Stimulated activated memory B cell treated with anti-CD40 and anti-IgM and Interleukin-4, amounts not matched to agents 10 μg/mL and 1 μg/mL and 100 μg/mL, for 72 hours (primary cell): ENCODE results near the gene FAM25G.
A peak's percentile ranks its signal among the peaks of the same experiment; 100 is the strongest.

Experiments
- ATAC-seq: fragments of 150-1000 bp; cut with Tn5 transposase; 2 replicates; pipeline ENCODE4 v1.10.0; 2021
- H3K27ac Mint-ChIP-seq: one replicate; pipeline ENCODE4 v1.8.0; 2022; ENCODE audit warnings: mild to moderate bottlenecking, mixed read lengths
- H3K27me3 Mint-ChIP-seq: one replicate; pipeline ENCODE4 v1.8.0; 2022; ENCODE audit warnings: mixed read lengths
- H3K36me3 Mint-ChIP-seq: one replicate; pipeline ENCODE4 v1.8.0; 2022; ENCODE audit warnings: mixed read lengths
- H3K4me1 Mint-ChIP-seq: one replicate; pipeline ENCODE4 v1.8.0; 2022; ENCODE audit warnings: mixed read lengths
- H3K4me3 Mint-ChIP-seq: one replicate; pipeline ENCODE4 v1.8.0; 2022; ENCODE audit warnings: mild to moderate bottlenecking, moderate library complexity, mixed read lengths
- H3K9me3 Mint-ChIP-seq: one replicate; pipeline ENCODE4 v1.8.0; 2022; ENCODE audit warnings: mixed read lengths

The FAM25G gene

DNA sequence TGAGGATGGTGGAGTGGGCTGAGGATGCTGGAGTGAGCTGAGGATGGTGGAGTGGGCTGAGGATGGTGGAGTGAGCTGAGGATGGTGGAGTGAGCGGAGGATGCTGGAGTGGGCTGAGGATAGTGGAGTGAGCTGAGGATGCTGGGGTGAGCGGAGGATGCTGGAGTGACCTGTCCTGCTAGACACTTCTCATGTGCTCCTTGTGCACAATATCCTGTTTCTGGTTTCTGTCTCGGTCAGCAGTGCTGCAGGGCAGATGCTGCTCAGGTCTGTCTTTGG, 36.8 kb downstream of the FAM25G start:
- Mint-ChIP-seq H3K27me3 (peaks cover 46% of the 10 kb centered on the region), H3K9me3 (no peaks in the 10 kb centered on the region), H3K4me1 (no peaks in the 10 kb centered on the region), H3K36me3 (no peaks in the 10 kb centered on the region), H3K27ac (no peak overlapping the region), H3K4me3 (no peak overlapping the region)
- ATAC-seq, result no peak

DNA sequence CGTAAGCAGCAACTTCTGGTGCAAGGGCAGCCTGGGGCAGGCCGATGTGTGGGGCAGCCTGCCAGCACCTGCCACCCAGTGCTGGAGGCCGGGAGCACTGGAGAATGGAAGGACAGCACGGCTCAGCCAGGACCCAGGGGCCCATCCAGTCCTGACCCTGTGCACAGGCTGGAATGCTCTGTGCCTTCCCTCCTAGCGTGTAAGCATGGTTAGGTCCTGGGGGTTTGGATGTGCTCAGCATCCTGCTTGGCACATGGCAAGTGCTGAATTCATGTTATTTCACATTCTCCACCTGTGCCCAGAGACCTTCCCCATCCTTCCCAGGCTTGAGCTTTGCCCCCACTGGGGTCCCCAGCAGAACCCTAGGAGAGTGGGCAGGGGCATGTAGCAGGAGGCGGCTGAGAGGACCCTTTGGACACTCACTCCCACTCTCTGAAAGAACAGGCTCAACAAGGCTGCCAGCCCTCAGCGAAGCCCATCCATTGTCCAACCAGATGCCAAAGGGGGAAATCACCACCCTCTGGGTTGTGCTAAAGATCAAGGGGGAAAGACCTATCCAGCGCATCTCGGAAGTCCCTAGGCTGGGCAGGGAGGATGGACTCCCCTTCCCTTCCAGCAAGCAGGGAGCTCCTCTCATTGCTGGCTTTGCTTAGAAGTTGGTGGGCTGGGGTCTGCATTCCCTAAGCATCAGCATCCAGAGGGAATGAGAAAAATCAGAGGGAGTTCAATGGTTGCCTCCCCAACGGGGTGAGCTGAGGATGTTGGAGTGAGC, 37.3 kb downstream of the FAM25G start:
- H3K9me3 Mint-ChIP-seq, result no peaks in the 10 kb centered on the region
- H3K4me3 Mint-ChIP-seq, result no peak overlapping the region
- H3K4me1 Mint-ChIP-seq, result peaks cover under 1% of the 10 kb centered on the region
- peaks cover 46% of the 10 kb centered on the region for H3K27me3 Mint-ChIP-seq
- ATAC-seq, result no peak
- H3K27ac Mint-ChIP-seq, result no peak overlapping the region
- H3K36me3 Mint-ChIP-seq, result no peaks in the 10 kb centered on the region

DNA sequence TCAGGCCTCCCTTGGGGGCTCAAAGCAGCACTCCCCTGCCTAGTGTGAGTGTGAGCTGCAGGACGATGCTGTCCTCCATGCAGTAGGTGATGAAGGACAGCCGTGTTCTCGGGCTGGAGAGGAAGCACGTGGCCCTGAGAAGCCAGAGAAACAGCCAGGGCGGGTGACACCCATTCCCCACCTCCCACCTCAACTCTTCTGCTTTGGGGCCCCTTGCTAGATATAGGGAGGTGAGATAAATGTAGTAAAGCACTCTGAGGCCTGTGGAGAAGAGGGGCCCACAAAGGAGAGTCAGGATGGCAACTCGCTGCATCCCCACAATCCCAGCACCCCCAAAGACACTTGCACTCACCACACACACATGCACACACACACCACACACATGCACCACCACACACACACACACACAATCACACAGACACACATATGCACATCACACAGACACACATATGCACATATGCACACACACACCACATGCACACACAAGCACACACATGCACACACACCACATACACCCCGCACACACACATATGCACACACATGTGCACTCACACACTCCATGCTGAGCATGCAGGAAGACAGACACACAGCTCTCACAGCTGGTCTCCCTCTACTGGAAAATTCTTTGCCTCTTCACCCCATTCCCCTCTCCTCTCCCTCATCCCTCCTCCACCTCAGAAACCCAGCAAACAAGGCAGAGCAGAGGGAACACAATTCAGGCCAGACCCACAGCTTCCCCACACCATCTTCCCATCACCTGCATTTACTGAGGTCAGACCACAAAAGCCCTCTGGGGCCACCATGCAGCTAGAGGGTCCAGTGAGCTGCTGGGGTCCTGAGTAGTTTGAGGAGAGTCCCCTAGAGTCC, 38.1 kb downstream of the FAM25G start:
- Mint-ChIP-seq H3K9me3 (peaks cover under 1% of the 10 kb centered on the region), H3K27me3 (peaks cover 42% of the 10 kb centered on the region), H3K36me3 (no peaks in the 10 kb centered on the region), H3K4me3 (no peak overlapping the region), H3K27ac (no peak overlapping the region), H3K4me1 (peaks cover 9% of the 10 kb centered on the region)
- no peak for ATAC-seq

DNA sequence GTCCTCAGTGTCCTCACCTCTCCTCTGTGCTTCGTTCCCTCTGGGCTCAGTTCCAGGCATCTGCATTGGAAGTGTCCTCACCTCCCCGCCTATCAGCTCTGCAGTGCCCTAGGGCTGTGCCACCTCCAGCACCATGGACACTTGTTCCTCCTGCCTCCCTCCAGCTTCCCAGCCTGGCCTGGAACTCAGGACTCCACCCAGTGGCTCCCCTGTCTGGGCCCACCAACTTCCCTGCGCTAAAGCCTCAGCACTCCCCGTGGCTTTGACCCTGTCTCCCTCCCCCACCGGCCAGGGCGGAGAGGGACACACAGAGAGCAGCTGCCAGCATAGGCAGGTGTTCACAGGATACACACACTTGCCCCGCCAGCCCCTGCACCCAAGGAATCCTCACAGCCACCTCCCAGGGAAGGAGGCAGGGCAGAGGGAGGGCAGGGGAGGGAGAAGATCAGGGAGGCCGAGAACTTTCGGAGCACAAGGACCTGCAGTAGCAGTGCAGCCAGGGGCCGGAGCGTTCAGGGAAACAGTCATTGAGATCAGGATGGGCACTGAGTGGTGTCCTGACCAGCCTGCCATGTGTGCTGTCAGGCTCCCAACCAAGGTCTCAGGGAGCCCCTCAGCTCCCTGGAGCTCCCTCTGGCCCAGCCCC, 38.9 kb downstream of the FAM25G start:
- Mint-ChIP-seq H3K4me3 (no peak overlapping the region), H3K4me1 (peaks cover 12% of the 10 kb centered on the region), H3K36me3 (no peaks in the 10 kb centered on the region), H3K27ac (no peak overlapping the region), H3K9me3 (peaks cover 9% of the 10 kb centered on the region), H3K27me3 (peaks cover 34% of the 10 kb centered on the region)
- ATAC-seq, result no peak

DNA sequence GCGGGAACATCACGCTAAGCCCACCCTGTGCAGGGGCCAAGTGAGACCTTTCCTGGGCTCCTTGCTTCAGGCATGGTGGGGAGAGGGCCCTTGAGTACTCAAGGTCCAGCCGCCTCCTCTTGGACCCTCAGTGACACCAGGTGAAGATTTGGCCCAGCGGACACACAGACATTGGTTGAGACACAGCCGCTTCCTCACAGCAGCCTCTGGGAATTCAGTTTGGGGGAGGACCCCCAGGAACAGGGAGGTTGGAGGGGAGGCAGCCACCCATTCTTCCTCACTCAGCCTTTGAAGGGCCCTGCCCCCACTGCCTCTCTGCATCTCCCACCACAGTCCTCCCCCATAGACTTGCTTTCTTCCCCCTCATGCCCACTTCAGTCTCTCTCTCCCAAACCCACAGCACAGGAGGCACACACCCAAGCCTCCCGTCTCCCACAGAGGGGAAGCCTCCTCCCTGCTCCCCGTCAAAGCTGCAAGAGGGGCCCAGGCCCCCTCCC, 39.5 kb downstream of the FAM25G start:
- H3K4me3 Mint-ChIP-seq, result no peak overlapping the region
- H3K27ac Mint-ChIP-seq, result no peak overlapping the region
- peaks cover 12% of the 10 kb centered on the region for H3K4me1 Mint-ChIP-seq
- H3K36me3 Mint-ChIP-seq, result no peaks in the 10 kb centered on the region
- H3K27me3 Mint-ChIP-seq, result peaks cover 33% of the 10 kb centered on the region
- ATAC-seq, result no peak
- peaks cover 9% of the 10 kb centered on the region for H3K9me3 Mint-ChIP-seq

DNA sequence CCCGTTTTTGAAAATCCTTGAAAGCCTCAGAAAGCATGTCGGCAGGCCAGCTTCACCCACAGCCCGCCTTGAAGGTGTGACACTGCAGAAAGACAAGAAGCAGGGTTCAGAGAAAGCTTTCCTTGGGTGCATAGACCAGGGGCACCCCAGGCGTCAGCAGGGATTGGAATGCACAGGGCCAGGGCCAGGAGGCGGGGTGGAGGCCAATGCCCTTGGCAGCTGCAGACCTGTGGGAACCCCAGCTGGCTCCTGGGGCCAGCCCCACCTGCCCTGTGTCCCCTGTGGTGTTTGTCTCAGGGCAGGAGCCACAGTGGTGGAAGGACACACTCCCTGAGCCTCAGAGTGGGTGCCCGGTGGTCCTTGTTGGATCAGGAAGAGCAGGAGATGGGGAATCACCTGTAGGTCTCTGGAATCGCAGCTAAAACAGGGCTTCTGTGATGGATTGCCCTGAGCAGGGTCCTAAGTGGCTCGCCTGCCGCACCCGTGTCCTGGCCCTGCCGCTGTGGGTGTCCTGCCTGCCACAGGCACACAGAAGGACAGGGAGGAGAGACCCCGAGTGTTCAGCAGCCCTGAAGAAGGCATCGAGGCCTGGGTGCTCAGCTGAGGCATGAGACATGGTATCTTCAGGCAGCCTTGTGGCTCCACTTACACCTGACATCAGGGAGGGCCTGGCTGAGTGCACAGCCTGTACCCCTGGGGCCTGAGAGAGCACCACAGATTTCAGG, 40.1 kb downstream of the FAM25G start:
- no peak for ATAC-seq
- Mint-ChIP-seq H3K27me3 (peaks cover 33% of the 10 kb centered on the region), H3K27ac (no peak overlapping the region), H3K4me3 (no peak overlapping the region), H3K4me1 (peaks cover 12% of the 10 kb centered on the region), H3K36me3 (no peaks in the 10 kb centered on the region), H3K9me3 (peaks cover 9% of the 10 kb centered on the region)

DNA sequence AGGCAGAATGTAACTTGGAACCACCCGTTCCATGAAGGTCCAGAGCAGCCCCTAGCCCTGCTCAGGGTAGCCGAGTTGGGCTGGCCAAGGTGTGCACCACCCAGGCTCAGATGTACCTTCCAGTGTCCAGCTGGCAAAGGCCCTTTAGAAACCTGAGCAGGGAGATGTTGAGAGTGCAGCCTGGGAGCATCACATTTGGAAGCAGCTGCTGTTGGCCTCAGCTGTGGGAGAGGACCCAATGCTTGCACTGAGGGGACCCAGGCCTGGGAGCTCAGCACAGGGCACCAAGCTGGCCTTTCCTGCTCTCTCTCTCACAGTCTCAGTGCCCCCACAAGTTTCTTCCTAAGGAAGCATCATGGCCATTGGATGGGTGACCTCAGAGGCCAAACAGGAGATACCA, 41.1 kb downstream of the FAM25G start:
- no peaks in the 10 kb centered on the region for H3K36me3 Mint-ChIP-seq
- H3K4me1 Mint-ChIP-seq, result peaks cover 12% of the 10 kb centered on the region
- no peak for ATAC-seq
- peaks cover 32% of the 10 kb centered on the region for H3K27me3 Mint-ChIP-seq
- peaks cover 11% of the 10 kb centered on the region for H3K9me3 Mint-ChIP-seq
- no peak overlapping the region for H3K27ac Mint-ChIP-seq
- no peak overlapping the region for H3K4me3 Mint-ChIP-seq

DNA sequence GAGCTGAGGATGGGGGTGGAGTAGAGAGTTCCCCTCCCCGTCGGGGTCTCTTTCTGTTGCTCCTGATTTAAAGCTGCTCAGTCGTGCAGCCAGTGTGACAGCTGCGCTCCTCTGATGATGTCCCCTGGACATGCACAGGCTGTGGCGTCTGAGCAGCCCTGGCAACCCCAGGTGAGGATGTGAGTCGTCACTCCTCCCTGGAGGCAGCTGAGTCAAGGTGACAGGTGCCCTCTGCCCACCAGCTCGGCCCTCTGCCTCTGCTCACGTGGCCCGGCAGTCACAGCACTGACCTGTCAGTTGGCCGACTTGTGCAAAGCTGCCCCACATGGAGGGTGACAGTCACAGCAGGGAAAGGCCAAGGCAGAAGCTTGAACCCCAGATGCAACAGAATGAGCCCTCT, 41.5 kb downstream of the FAM25G start:
- Mint-ChIP-seq H3K36me3 (no peaks in the 10 kb centered on the region), H3K4me1 (peaks cover 12% of the 10 kb centered on the region), H3K4me3 (no peak overlapping the region), H3K27me3 (peaks cover 27% of the 10 kb centered on the region), H3K9me3 (peaks cover 16% of the 10 kb centered on the region), H3K27ac (no peak overlapping the region)
- ATAC-seq, result no peak

DNA sequence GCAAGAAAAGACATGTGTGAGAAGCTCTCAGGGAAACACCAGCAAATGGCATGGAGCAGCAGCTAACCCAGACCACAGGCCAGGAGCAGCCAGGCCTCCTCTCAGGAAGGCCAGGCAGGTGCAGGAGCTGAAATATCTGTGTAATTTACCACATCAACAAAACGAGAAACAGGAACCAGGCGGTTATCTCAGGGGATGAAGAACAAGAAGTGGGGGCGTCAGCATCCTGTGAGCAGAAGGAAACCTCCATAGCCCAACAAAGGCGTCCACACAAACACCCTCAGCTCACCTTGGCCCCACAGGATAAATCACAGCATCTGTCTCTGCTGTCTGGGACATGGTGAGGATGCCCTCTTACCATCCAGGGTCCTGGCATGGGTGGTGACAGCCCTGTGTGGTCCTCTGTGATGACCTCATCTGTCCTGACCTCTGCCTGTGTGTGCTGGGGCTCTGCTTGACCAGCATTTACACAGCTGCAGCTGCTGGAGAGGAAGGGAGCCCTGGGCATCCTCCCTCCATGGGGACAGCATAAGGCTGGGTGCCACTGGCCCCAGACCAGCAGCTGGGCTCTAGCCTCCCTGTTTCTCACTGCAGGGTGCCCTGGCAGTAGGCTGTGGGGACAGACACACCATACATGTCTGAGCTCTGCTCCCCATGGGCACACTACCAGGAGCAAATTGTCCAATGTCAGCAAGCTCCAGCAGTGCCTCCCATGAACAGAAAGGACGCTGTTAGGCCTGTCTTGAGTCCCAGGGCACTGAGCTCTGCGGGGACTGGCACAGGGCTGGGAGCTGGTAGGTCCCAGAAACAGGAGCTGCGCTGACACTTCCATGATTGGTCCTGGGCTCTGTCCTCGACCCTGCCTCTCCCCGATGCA, 42.2 kb downstream of the FAM25G start:
- Mint-ChIP-seq H3K36me3 (no peaks in the 10 kb centered on the region), H3K4me1 (peaks cover 12% of the 10 kb centered on the region), H3K4me3 (no peak overlapping the region), H3K27me3 (peaks cover 21% of the 10 kb centered on the region), H3K9me3 (peaks cover 16% of the 10 kb centered on the region), H3K27ac (no peak overlapping the region)
- ATAC-seq, result peak; percentile 44

DNA sequence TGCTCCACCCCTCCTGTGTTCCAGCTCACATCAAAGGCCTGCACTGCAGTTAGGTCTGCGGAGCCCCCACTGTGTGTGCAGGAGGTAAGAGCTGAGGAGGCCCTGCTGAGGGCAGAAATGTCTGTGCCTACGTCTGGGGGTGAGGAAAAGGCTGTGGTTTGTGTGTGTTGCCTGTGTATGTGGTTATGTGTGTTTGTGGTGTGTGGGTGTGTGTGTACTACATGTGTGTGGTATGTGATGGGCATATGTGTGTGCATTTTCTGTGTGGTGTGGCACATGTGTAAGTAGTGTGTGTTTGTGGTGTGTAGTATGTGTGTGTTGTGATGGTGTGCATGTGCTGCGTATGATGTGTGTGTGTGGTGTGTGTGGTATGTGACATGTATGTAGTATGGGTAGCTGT, 43.8 kb downstream of the FAM25G start:
- peaks cover 18% of the 10 kb centered on the region for H3K27me3 Mint-ChIP-seq
- H3K36me3 Mint-ChIP-seq, result peaks cover 5% of the 10 kb centered on the region
- peaks cover 20% of the 10 kb centered on the region for H3K9me3 Mint-ChIP-seq
- no peak for ATAC-seq
- peaks cover 12% of the 10 kb centered on the region for H3K4me1 Mint-ChIP-seq
- H3K27ac Mint-ChIP-seq, result no peak overlapping the region
- H3K4me3 Mint-ChIP-seq, result no peak overlapping the region

DNA sequence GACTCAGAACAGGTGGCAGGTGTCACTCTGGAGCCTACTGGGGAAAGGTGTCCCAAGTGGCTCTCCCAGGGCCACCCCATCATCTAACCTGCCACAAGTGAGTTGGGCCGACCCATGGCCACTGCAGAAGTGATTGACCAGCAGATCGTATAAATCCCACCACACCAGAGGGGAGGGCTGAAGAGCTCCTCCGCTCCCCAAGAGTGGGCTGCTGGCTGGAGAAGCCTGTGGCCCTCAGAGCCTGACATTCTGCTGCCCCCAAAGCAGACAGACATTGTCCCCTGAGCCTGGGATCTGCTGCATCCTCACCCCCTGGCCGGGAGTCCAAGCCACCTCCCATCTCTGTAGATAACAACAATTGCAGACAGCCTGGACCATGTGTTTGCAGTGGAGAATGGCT, 44.3 kb downstream of the FAM25G start:
- Mint-ChIP-seq H3K27me3 (peaks cover 18% of the 10 kb centered on the region), H3K4me1 (peaks cover 12% of the 10 kb centered on the region), H3K27ac (no peak overlapping the region), H3K36me3 (peaks cover 5% of the 10 kb centered on the region), H3K4me3 (no peak overlapping the region), H3K9me3 (peaks cover 20% of the 10 kb centered on the region)
- no peak for ATAC-seq

DNA sequence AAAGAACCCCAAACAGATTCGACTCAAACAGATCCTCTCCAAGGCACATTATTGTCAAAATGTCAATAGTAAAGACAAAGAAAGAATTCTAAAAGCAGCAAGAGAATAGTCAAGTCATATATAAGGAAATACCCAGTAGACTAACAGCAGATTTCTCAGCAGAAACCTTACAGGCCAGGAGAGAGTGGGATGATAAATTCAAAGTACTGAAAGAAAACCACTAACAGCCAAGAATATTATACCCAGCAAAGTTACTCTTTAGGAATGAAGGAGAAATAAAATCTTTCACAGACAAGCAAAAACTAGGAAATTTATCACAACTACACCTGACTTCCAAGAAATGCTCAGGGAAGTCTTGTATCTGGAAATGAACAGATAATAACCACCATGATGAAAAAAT, 45.8 kb downstream of the FAM25G start:
- Mint-ChIP-seq H3K36me3 (peaks cover 5% of the 10 kb centered on the region), H3K27ac (no peak overlapping the region), H3K4me3 (no peak overlapping the region), H3K4me1 (peaks cover 12% of the 10 kb centered on the region), H3K27me3 (peaks cover 29% of the 10 kb centered on the region), H3K9me3 (peaks cover 20% of the 10 kb centered on the region)
- no peak for ATAC-seq

DNA sequence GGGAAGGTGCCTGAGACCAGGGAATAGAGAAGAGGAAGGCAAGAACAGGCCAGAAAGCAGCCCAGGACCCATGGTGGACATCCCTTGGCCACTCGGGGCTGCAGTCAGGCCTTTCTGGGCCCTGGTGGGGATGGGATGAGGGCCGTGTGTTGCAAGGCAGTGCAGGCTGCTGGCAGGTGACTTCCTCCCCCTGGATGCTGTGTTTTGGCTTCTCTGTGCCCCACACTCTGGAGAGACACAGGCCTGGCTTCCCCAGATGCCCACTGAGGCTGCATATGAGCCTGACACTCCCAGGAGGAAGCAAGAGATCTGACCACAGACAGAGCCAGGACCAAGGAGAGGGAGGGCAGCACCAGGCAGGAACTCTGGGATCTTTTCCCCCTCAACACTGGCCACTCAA, 47.5 kb downstream of the FAM25G start:
- peaks cover 9% of the 10 kb centered on the region for H3K4me1 Mint-ChIP-seq
- H3K4me3 Mint-ChIP-seq, result no peak overlapping the region
- H3K36me3 Mint-ChIP-seq, result peaks cover 5% of the 10 kb centered on the region
- H3K27ac Mint-ChIP-seq, result no peak overlapping the region
- peaks cover 30% of the 10 kb centered on the region for H3K27me3 Mint-ChIP-seq
- peaks cover 20% of the 10 kb centered on the region for H3K9me3 Mint-ChIP-seq
- ATAC-seq, result no peak

DNA sequence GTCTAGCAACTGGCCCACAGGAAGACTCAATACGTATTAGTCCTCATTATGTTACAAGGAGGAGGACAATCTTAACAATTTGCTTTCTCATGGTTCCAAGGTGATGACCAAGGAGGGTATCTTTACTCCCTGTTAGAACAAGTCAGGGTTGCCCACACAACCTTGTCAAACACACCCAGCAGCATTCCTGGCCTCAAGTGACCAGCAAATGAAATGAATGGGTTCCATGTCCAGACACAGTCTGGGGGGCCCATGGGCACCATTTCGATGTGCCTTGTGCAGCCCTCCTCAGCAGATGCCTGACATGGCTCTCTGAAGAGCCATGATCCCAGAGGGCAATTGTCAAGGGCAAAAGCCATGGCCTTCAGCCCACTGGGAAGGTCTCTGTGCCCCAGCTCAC, 48.4 kb downstream of the FAM25G start:
- no peak overlapping the region for H3K27ac Mint-ChIP-seq
- H3K4me1 Mint-ChIP-seq, result peaks cover under 1% of the 10 kb centered on the region
- peaks cover 5% of the 10 kb centered on the region for H3K36me3 Mint-ChIP-seq
- peaks cover 39% of the 10 kb centered on the region for H3K27me3 Mint-ChIP-seq
- ATAC-seq, result no peak
- no peak overlapping the region for H3K4me3 Mint-ChIP-seq
- peaks cover 19% of the 10 kb centered on the region for H3K9me3 Mint-ChIP-seq
